Measurements from ENCODE around the gene PEX14.

PEX14 gene

GRCh38 chr1:10521537-10522157, 46.9 kb downstream of the PEX14 start:
- no peak for DNase-seq

GRCh38 chr1:10522322-10522860, 47.6 kb downstream of the PEX14 start:
- DNase-seq: peak; percentile 60

DNA sequence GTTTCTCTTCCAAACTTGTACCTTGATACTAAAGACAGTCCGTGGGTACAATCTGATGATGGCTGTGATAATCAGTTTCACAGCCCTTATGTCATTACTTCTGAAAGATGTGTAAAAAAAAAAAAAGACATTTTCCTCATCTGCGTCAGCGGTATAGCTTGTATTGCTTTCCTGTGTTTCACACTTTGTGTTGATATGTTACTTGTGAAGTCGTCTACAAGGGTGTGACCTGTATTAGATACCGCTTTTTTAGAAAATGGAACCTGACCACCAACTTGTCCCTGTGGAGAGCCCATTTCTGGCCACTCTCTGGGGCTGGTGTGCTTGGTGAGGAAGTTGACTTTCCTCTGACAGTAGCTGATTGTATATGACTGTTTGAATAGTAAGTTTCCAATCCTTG, 50.5 kb downstream of the PEX14 start:
- DNase-seq: no peak

GRCh38 chr1:10528066-10529014, 53.6 kb downstream of the PEX14 start:
- no peak for DNase-seq

DNA sequence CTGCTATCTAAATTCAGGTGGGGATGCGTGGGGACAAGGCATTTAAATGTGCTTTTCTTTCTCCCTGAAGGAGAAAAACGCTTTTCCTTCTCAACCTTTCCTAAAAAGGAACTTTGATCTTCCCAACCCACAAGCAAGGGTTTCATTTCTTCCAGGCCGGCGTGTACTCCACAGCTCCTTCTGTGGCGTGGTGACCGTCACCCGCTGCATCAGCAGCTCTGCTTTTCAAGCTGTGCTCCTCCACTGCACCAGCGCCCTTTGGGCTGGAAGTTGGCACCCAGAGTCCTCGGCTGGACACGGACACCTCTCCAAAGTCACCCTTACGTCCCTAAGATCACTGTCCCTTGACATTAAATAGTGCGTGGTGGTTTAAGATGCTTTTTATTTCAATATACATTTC, 54.3 kb downstream of the PEX14 start:
- no peak for DNase-seq

- no peak for DNase-seq
Observed at GRCh38 chr1:10529765-10530164, 55.0 kb downstream of the PEX14 start.

DNA sequence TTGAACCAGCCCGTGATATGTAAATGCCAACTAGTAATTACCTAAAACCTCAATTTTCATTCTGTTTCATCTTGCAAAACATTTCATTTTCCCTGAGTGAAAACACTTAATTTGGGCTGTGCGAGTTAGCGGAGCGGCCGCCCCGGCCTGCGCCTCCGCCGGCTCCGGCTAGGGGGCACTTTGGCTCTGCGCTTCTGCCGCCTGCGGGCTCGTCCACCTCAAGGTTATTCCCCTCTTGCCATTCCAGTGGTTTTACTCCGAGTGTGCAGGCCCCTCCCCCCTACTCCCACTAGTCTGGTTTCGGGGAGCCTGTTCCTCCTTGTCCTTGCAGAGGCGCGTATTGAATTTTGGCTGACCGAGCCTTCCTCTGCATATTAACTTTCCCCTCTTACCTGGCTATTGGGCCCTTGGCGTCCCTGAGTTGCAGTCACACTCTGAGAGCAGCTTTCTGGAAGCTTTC, 55.6 kb downstream of the PEX14 start:
- no peak for DNase-seq

- no peak for DNase-seq
Observed at GRCh38 chr1:10530756-10531495, 56.2 kb downstream of the PEX14 start.

GRCh38 chr1:10532362-10532761, 57.6 kb downstream of the PEX14 start:
- no peak for DNase-seq

- DNase-seq: no peak
Observed at GRCh38 chr1:10534519-10534918, 59.8 kb downstream of the PEX14 start.

- no peak for DNase-seq
Observed at GRCh38 chr1:10536133-10536770, 61.5 kb downstream of the PEX14 start.

DNA sequence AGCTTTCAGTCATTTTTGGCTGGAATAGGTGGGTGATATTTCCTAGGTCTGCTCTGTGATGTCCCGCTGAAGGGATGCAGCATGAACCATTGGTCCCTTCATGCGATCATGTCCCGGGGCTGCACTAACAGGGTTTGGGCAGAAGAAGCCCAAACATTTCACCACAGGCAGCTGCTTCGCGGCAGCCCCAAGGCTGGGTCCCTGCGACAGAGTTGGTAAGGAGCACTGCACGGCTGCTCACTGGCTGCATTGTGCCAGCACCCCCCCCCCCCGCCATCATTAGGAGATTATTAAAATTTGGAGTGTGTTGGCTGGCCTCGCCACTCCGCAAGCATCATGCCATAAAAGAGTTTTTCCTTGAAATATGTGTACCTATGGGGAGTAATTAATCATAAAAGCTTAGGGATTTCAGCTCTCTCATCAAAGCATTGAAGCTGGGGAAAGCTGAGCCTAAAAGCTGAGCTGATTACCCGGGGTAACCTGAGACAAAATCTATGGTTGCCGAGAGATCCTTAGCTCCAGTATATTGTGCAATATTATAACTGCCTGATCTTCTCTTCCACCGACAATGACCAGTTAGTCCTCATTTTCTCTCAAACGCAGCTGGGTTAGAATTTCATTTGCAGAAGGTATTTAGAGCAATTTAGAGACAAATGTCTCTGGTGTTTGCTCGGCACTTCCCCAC, 62.5 kb downstream of the PEX14 start:
- peak; percentile 81 for DNase-seq

DNA sequence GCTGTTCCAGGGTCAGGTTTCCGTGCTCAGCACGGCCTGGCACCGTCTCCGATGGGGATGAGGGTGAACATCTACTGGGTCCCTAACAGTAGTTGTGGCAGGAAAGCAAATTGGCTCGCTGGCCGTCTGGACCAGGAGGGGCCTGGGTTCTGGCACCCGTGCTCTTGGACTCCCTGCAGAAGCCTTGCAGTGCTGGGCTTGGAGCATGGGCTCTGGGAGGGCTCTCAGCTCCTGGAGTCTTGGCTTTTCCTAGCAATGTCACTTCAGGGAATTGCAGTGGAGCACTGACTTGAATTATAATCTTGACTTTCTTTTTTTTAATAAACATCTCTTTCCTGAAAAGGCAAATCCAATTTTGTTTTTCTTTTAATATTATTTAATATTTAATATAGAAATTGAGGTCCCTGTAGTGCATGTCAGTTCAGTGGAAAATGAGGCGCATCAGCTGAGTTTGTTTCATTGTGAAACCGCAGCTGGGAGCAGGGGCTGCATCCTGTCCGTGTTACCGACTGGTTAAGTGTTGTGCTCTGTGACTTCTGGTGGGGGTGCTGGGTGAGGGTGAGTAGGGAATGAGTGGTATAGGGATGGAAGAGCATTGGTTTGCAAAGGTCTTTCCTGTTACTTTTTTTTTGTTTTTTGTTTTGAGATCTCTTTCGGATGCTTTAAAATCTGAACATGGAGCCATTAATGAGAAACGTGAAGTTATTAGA, 64.1 kb downstream of the PEX14 start:
- DNase-seq: no peak

- DNase-seq: no peak
Observed at GRCh38 chr1:10539411-10540043, 64.8 kb downstream of the PEX14 start.

DNA sequence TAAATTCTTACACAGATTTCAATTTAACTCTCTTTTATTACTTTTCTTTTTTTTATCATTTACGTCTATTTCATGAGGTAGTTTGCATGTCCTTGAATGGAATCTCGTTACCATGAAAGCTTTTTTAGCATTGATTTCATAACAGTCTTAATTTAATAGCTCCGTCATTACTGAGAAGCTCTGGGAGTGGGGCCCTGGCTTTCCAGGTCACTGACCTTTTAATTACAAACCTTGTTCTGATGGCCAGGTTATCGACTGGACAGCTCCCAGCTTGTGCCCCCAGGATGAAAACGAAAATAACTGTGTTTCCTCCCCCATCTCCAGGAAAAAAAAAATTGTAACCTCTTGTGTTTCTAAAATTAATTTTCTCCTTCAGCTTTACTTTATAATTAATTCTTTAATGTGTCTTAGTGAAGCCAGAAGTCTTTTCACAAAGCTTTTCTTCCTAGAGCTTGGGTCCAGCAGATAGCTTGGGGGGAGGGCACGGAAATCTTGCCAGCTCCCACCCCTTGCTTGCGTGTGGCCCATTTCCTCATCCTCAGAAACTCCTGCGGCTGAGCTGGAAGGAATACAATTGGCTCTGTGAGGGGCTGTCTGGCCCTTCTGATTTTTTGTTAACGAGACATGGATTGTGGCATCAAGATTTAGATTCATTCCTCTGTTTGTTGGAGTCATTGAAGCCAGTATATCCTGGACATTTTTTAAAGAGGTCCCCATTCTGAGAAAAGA, 65.7 kb downstream of the PEX14 start:
- DNase-seq: no peak

DNA sequence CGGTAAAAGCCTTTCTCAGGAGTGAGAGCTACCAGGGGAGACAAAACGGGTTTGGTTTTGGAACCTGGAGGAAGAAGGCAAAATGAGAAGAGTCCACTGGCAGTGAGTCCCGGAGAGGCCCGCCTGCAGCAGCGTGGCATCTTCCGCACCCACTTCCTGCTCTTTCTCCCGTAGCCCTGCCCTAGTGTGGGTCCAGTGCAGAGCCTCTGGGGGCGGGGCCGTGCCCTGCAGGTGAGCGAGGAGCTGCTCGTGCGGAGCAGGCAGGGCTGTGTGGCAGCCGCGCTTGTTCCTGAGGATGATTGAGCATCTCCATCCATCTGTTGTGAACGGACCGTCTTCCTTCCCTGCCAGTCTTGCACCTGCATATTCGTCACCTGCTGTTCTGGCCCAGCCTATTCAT, 66.5 kb downstream of the PEX14 start:
- DNase-seq: no peak

- no peak for DNase-seq
Observed at GRCh38 chr1:10544239-10544638, 69.5 kb downstream of the PEX14 start.

DNA sequence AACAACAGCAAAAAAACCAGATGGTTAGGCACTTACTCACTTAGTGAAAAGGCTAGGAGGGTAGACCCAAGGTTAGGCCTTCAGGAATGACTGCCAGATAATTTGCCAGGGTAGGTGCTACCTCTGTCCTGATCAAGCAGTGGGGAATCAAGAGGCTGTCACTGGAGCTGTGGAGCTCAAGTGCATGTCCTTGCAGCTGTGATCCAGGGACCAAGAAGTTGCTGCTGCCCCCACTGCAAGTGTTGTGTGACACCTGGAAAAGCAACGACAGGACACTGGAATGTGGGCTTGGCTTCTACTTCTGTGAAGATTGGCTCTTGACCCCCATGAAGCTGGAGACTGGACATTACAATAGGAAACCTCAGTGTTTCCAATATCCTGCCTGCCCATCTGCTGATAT, 72.1 kb downstream of the PEX14 start:
- DNase-seq: no peak

- no peak for DNase-seq
Observed at GRCh38 chr1:10549904-10550664, 75.3 kb downstream of the PEX14 start.

All from NCI-H524 treated with DMSO at 0.1 percent for 48 hours (cell line).